Adrenal gland (tissue), 5 donors: ENCODE results near the gene RNF180.

ENCODE experiments used
- CTCF ChIP-seq, 6 experiments: fragments of 450-650 bp in 4 of 6; fragments of 200-600 bp in 2 of 6; sonication (generic) in 1 of 6; IDR thresholded peaks; 1 replicate in 5 of 6; 2 replicates in 1 of 6; pipeline versions ENCODE4 v1.5.1 to v1.8.0; 2016 to 2021; ENCODE audit warnings: antibody characterized with exemption in 6 of 6, mild to moderate bottlenecking in 2 of 6, moderate library complexity in 1 of 6
- POLR2A ChIP-seq, 2 donors: fragments of 450-650 bp; IDR thresholded peaks; one replicate each; pipeline ENCODE4 v1.6.1; 2017; ENCODE audit warnings: antibody characterized with exemption in 2 of 2, mild to moderate bottlenecking in 2 of 2, moderate library complexity in 1 of 2
- donor health status: DM: no; HTN: no; CAD: no.

GRCh38 chr5:64418013-64418412 is 252.4 kb downstream of the RNF180 start:
- no peak for TF ChIP-seq POLR2A (IDR thresholded peaks at IDR 0.05)
- no peak for TF ChIP-seq CTCF (IDR thresholded peaks at IDR 0.05)
